Liver (tissue), 9 donors: ENCODE results near the gene TRA2B. TPM values are rescaled to one million over a fixed set of nuclear protein-coding genes. Genes with fewer than 3 reads are reported as not detected.
A peak's percentile ranks its signal among the peaks of the same experiment; 100 is the strongest.

Experiments used
- DNase-seq: peaks from one replicate; pipeline ENCODE4 v3.0.0-alpha.2; 2017; ENCODE audit warnings: low spot score
- H3K27ac ChIP-seq, 2 donors: one replicate each; pipeline ENCODE4 v1.7.0; 2013; ENCODE audit warnings: inconsistent platforms in 2 of 2, low read length in 2 of 2, control low read depth in 1 of 2, low read depth in 1 of 2, mild to moderate bottlenecking in 1 of 2
- H3K27me3 ChIP-seq, 4 donors: one replicate each; pipeline versions ENCODE4 v1.6.1 to v1.7.0; 2013; ENCODE audit warnings: low read length in 3 of 4, inconsistent platforms in 1 of 4, mild to moderate bottlenecking in 1 of 4, moderate library complexity in 1 of 4; ENCODE audit not compliant: control insufficient read depth in 4 of 4, insufficient read depth in 4 of 4
- H3K36me3 ChIP-seq, 4 donors: one replicate each; pipeline versions ENCODE4 v1.6.1 to v1.7.0; 2013; ENCODE audit warnings: low read length in 3 of 4, mild to moderate bottlenecking in 3 of 4, low read depth in 1 of 4, moderate library complexity in 1 of 4; ENCODE audit not compliant: control insufficient read depth in 4 of 4, insufficient read depth in 3 of 4
- H3K4me1 ChIP-seq, 4 donors: one replicate each; pipeline versions ENCODE4 v1.6.1 to v1.7.0; 2013; ENCODE audit warnings: low read length in 3 of 4, mild to moderate bottlenecking in 3 of 4, moderate library complexity in 1 of 4; ENCODE audit not compliant: control insufficient read depth in 4 of 4, insufficient read depth in 4 of 4
- H3K4me3 ChIP-seq, 3 donors: one replicate each; pipeline versions ENCODE4 v1.6.1 to v1.7.0; 2013; ENCODE audit warnings: low read length in 3 of 3, control low read depth in 1 of 3, low read depth in 1 of 3, mild to moderate bottlenecking in 1 of 3
- H3K9ac ChIP-seq, 2 donors: one replicate each; pipeline ENCODE4 v1.7.0; 2013; ENCODE audit warnings: low read length in 2 of 2, mild to moderate bottlenecking in 2 of 2, moderate library complexity in 2 of 2, control low read depth in 1 of 2, low read depth in 1 of 2
- H3K9me3 ChIP-seq, 4 donors: one replicate each; pipeline versions ENCODE4 v1.6.1 to v1.7.0; 2013; ENCODE audit warnings: low read length in 3 of 4; ENCODE audit not compliant: control insufficient read depth in 4 of 4
- ATF3 ChIP-seq: IDR thresholded peaks from 2 replicates; pipeline ENCODE4 v1.6.1; 2016; ENCODE audit warnings: antibody characterized with exemption
- CTCF ChIP-seq: fragments of 150-350 bp; IDR thresholded peaks from 2 replicates; pipeline ENCODE4 v1.5.1; 2017; ENCODE audit warnings: improper control_type of control experiment, low read depth, low read length; ENCODE audit not compliant: missing input control
- EGR1 ChIP-seq, 2 donors: IDR thresholded peaks; 2 replicates each; pipeline ENCODE4 v1.6.1; 2016 to 2018; ENCODE audit warnings: antibody characterized with exemption in 2 of 2, low read depth in 2 of 2
- FOXA1 ChIP-seq: IDR thresholded peaks from 2 replicates; pipeline ENCODE4 v1.6.1; 2016; ENCODE audit warnings: antibody characterized with exemption
- FOXA2 ChIP-seq: IDR thresholded peaks from 2 replicates; pipeline ENCODE4 v1.6.1; 2016; ENCODE audit warnings: antibody characterized with exemption
- GABPA ChIP-seq, 2 donors: IDR thresholded peaks in 1 of 2; conservative IDR thresholded peaks in 1 of 2; 2 replicates each; pipeline ENCODE4 v1.6.1; 2016; ENCODE audit warnings: antibody characterized with exemption in 2 of 2, mild to moderate bottlenecking in 1 of 2, moderate library complexity in 1 of 2
- HNF4A ChIP-seq, 2 donors: conservative IDR thresholded peaks; 2 replicates each; pipeline ENCODE4 v1.6.1; 2016; ENCODE audit warnings: antibody characterized with exemption in 2 of 2, mild to moderate bottlenecking in 2 of 2
- HNF4G ChIP-seq: IDR thresholded peaks from 2 replicates; pipeline ENCODE4 v1.6.1; 2016; ENCODE audit warnings: antibody characterized with exemption
- JUND ChIP-seq, 2 donors: IDR thresholded peaks; 2 replicates each; pipeline ENCODE4 v1.6.1; 2016; ENCODE audit warnings: antibody characterized with exemption in 2 of 2
- MAX ChIP-seq: IDR thresholded peaks from 2 replicates; pipeline ENCODE4 v1.6.1; 2016; ENCODE audit warnings: antibody characterized with exemption
- NR2F2 ChIP-seq: IDR thresholded peaks from 2 replicates; pipeline ENCODE4 v1.6.1; 2016; ENCODE audit warnings: antibody characterized with exemption
- RAD21 ChIP-seq, 2 donors: IDR thresholded peaks; 2 replicates each; pipeline ENCODE4 v1.6.1; 2016; ENCODE audit warnings: antibody characterized with exemption in 2 of 2, mild to moderate bottlenecking in 2 of 2
- RXRA ChIP-seq, 2 donors: IDR thresholded peaks; 2 replicates each; pipeline ENCODE4 v1.6.1; 2017 to 2018; ENCODE audit warnings: antibody characterized with exemption in 2 of 2, mild to moderate bottlenecking in 1 of 2
- TAF1 ChIP-seq: conservative IDR thresholded peaks from 2 replicates; pipeline ENCODE4 v1.6.1; 2016; ENCODE audit warnings: antibody characterized with exemption, mild to moderate bottlenecking
- ZBTB33 ChIP-seq: IDR thresholded peaks from 2 replicates; pipeline ENCODE4 v1.6.1; 2016; ENCODE audit warnings: antibody characterized with exemption
- WGBS: extraction: QIAGEN DNeasy Blood & Tissue Kit; methylation state at CpG from one replicate; pipeline ENCODE4 v1.1.7; 2013; 5-methylcytosine and 5-hydroxymethylcytosine counted together
- polyA plus RNA-seq, 2 donors: library from polyadenylated mRNA; stranded (reverse) in 1 of 2; unstranded in 1 of 2; fragments of 200-250 nt in 1 of 2; fragments of >200 nt in 1 of 2; fragmentation: Nextera tagmentation in 1 of 2; extraction: Ambion mirVana in 1 of 2; gene quantifications; one replicate each; pipeline versions ENCODE4 v1.2.1 to v1.2.3, GENCODE V29; 2013 to 2015
- total RNA-seq, 2 donors: library from RNA; depleted of rRNA; stranded (reverse); fragments of >200 nt; gene quantifications; one replicate each; pipeline ENCODE4 v1.2.3, GENCODE V29; 2014
- donor health status: healthy.
- donor health status: healthy.
- donor health status: healthy.
- donor health status: healthy.
- donor health status: healthy.

The TRA2B gene
- total and polyA plus RNA-seq, 4 donors, result 31.8 to 106 (median 70.4) TPM

- DNase-seq, result no peak
- Histone ChIP-seq H3K36me3 (no peaks in the 10 kb centered on the region), H3K9me3 (no peaks in the 10 kb centered on the region), H3K9ac (peak overlapping the region; percentile 99 to 100), H3K27ac (peak overlapping the region; percentile 99 to 100), H3K27me3 (no peaks in the 10 kb centered on the region), H3K4me3 (peak overlapping the region; percentile 70 to 99 (median 93)), H3K4me1 (peaks cover 1 to 40% (median 39%) of the 10 kb centered on the region in 4 donors)
- TF ChIP-seq MAX (no peak), HNF4A (conservative IDR thresholded peaks at IDR 0.05) (no peak), JUND (IDR thresholded peaks at IDR 0.05) (no peak), RAD21 (IDR thresholded peaks at IDR 0.05) (no peak), EGR1 (IDR thresholded peaks at IDR 0.05; ENCODE audit: low read depth in 2 of 2) (no peak), FOXA1 (no peak), CTCF (no peak), RXRA (IDR thresholded peaks at IDR 0.05) (no peak), GABPA (IDR thresholded peaks at IDR 0.05 in 1 of 2, conservative IDR thresholded peaks at IDR 0.05 in 1 of 2) (no peak), HNF4G (no peak), NR2F2 (no peak), FOXA2 (no peak)
- WGBS, result 1% methylated on average over 8 of the region's 8 CpGs
These were observed 1.6 kb downstream of the TRA2B start for GRCh38 chr3:185936273-185936629.

- Histone ChIP-seq H3K4me3 (peak overlapping the region; percentile 70 to 99 (median 93)), H3K27ac (peak overlapping the region; percentile 10 to 100), H3K9ac (peak overlapping the region; percentile 99 to 100), H3K4me1 (peaks cover 4 to 46% (median 45%) of the 10 kb centered on the region in 4 donors), H3K27me3 (no peaks in the 10 kb centered on the region), H3K9me3 (no peaks in the 10 kb centered on the region), H3K36me3 (peaks cover 0 to 3% (median 0%) of the 10 kb centered on the region in 4 donors)
- WGBS, result 2% methylated on average over 11 of the region's 11 CpGs
- DNase-seq, result no peak
- TF ChIP-seq NR2F2, result no peak
- TF ChIP-seq MAX, result no peak
- TF ChIP-seq EGR1 (IDR thresholded peaks at IDR 0.05; ENCODE audit: low read depth in 2 of 2), result no peak
- no peak for TF ChIP-seq FOXA1
- TF ChIP-seq GABPA (IDR thresholded peaks at IDR 0.05 in 1 of 2, conservative IDR thresholded peaks at IDR 0.05 in 1 of 2), result no peak
- no peak for TF ChIP-seq HNF4G
- TF ChIP-seq RXRA (IDR thresholded peaks at IDR 0.05), result no peak
- no peak for TF ChIP-seq ATF3
- TF ChIP-seq TAF1, result no peak
- no peak for TF ChIP-seq HNF4A (conservative IDR thresholded peaks at IDR 0.05)
- no peak for TF ChIP-seq ZBTB33
These were observed 2.1 kb downstream of the TRA2B start for GRCh38 chr3:185935465-185936272.
